Activated T-helper 1 cell treated with anti-CD3 and anti-CD28 coated beads, Interleukin-2, amount 50 U/mL, for 16 hours (primary cell): ENCODE data around the gene TMEM138.

Source experiments
- DNase-seq, 2 donors: peaks; one replicate each; pipeline ENCODE4 v3.0.0-alpha.2; 2020; ENCODE audit warnings: low read depth in 1 of 2, low spot score in 1 of 2

TMEM138 gene

DNA sequence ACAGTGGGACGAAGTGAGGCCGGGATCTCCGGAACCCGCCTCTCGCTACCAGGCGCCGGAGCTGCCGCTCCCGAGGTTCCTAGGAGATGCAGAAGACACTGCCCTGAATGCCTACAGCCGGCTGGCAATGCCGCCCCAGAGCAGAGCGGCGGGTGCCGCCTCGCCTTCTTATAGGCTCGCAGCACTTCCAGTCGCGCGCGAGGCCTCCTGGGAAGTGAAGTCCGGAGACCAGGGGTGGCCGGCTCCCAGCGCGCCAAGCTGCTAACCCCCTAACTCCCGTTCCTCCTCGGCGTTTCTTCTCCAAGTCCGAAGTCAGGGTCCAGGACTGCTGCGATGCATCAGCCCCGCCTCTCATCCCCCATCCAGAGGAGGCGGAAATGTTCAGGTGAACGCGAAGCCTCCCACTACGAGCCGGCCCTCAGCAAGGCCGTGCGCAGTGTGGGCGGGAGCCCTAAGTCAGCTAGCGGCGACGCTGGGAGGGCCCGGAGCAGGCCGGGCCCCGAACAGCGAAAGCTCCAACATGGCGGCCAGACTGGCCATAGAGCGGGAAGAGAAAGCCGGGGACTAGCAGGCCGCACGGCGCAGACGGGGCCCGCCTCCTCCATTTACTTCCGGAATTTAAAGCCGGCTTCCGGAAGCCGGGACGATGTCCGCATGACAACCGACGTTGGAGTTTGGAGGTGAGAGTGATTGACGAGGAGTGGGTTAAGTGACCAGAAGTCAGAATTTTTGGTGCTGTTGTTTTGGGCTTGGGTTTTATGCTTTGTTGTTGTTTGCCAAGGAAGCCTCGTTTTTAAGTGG is at the start of gene TMEM138, which contains the start of gene CYB561A3:
Gene TMEM138 (plus strand): TSS at position 634 of the 801 bp plus-strand sequence. CDS start 2,017 bp downstream, outside the sequence.
Gene CYB561A3 (minus strand): TSS at position 142 of the 801 bp plus-strand sequence. CDS start 5,169 bp downstream, outside the sequence.
- peak; percentile 68 to 81 for DNase-seq

DNA sequence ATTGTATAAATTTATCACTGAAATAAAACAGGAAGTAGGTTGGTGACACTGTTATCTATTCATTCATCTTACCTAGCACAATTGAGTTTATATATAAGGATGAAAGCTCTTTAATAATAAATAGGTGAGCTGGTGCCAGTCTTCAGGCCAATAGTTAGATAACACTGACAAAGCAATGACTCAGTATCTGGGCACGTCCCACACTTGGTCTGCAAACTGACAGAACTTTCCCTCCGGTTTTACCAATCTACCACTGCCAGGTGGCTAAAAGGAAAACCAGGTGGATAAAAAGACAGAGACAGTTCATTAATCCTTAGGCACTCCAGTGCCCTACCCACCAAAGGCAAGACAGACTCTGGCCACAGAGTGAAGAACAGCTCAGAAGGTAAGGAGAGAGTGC is 46.9 kb upstream of the TMEM138 start:
- DNase-seq: no peak

DNA sequence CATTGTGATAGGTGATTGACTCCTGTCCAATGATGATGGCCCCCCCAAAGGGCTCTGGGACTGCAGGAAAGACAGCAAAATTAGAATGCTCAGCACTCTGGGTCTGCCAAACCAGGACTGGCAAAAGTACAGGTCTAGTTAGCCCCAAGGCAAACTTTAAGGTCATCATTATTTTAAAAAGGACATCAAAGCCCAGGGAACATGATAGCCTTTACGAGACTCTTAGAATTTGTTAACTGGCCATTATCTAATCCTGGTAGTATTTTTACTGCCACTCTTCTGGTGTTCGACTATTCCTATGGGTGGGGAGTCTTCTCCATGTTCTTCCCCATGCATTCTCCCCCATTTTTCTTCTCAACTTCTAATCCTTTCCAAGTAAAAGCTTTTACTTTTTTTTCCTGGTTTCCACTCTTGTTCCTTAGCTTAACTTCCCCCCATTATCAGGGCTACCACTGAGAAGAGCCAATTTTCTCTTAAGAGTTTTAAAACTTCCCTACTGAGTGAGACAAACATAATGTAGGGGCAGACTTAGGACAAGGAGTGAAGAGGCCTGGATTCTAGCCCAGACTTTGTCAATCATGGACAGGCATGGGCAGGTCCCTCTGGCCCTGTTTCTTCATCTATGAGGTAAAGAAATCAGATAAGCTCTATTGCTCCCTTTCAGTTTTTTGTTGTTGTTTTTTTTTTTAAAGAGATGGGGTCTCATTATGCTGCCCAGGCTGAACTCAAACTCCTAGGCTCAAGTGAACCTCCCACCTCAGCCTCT is 36.3 kb upstream of the TMEM138 start:
- DNase-seq: no peak

DNA sequence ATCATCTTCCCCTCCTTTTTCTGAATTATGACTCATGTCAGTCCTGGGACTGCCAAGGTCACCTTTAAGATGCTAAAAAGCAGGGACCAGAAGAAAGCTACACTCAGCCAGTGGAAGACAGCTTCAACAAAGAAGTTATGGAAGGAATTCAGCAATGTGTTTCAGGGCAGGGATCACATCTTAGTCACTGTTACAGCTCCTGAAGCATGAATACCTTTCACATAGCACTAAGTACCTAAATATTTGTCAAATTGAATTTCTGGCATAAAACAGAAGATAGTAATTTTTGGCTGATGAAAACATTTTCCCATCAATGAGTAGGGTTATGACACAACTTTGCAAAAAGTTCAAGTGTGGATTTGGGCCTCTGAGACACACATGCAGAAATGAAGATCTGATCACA is 34.5 kb upstream of the TMEM138 start:
- DNase-seq: no peak

DNA sequence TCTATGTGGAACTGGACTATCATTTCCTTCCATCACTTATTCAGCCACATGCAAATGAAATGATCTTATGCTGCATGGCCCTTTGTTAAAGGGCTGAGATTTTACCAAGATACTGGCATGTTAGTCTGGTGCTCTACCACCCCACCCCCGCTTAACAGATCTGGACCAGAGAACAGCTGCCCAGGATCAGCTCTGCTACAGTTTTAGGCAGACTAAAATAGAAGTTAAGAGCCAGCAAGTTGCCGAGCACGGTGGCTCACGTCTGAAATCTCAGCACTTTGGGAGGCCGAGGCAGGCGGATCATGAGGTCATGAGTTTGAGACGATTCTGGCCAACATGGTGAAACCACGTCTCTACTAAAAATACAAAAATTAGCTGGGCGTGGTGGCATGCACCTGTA is 33.8 kb upstream of the TMEM138 start:
- DNase-seq: no peak

DNA sequence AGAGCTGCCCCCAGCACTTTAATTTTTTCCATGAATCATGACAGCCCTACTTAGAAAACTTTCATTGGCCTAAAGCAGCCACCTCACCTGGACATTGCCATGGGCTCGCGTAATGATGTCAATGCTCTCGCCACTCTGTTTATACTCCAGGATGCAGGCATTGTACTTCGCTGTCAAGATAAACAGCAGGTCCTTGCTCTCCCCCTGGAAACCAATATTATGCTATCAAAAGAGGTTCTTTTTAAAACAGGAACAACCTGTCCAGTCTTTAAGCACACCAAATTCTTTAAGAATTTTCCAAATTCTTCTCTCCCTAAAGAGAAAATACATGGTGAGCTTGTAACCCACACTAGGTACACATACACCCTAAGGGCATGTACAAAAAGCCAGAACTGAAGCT is 32.3 kb upstream of the TMEM138 start:
- no peak for DNase-seq

DNA sequence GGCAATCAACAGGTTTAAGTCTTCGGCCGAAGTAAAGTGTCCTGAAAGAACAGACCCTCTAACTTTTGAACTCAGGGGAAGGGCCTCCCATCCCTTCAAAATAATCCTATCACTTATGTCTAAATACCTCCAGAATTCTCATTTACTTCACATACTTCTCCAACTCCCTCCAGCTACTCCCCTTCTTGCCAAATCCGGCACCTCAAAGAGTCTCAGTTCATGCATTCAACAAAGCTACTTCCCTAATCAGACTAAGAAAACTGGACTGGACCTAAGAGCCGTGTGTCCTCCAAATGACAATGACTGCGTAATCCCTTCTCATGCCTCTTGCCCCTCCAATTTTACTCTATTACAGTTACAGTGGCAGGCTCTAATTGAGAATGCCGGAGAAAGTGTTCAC is 30.5 kb upstream of the TMEM138 start:
- DNase-seq: no peak

DNA sequence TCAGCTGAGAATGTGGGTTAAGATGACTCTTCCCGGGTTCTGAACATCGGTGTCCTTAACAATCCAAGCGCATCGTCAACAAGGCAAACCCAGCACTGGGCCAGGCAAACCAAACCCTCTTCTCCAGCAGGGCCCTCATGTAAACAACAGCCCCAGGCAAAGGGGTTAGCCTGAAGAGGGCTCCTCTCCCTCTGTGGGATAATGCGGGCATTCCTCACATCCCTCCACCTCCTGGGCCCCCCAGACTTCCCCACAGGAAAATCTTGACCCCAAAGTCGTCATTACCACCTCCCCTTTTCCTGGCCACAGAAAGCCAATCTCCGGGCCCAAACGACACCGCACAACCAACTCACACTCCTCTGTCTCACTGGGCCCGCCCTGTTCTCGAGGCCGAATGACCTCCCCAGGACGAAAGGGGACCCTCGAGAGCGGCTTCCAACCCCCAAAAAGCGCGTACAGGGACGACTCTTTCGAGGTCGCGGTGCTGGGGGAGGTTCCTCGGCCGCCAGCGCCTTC is 29.8 kb upstream of the TMEM138 start:
- no peak for DNase-seq

DNA sequence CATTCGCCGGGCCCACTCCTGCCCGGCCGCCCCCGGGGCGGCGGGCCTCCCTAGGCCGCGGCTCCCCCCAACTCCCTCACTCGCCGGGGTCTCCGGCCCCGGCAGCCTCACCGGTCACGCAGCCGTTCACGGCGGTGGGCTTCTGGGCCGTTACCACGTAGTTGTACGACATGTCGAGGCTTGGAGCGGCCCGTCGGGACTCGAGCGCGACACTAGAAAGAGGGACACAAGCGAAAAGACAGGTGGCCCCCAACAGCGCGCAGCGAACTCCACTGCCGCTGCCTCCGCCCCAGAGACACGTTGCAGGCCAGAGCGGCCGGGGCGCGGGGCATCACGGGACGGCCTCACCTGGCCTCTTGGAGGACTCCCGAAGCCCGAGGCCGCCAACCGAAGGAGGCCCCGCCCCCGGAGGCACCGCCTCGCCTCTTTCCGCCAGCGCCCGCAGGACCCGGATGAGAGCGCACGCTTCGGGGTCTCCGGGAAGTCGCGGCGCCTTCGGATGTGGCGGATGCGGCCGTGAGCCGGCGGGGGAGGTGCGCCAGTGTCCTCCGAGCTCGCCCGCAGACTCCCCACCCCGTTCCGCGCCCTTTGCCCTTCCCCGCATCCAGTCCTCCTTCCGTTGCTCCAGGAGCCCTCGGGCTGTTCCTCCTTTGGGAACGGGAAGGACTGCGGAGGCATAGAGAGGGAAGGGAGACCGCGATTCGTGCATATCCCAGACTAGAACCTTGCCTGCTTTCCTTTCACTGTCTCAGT is 29.2 kb upstream of the TMEM138 start, which contains the start of the genes DDB1 and TKFC:
Gene DDB1 (minus strand): TSS at position 309 of the 753 bp plus-strand sequence. CDS start 137 bp downstream, at position 172.
Gene TKFC (plus strand): TSS at position 432 of the 753 bp plus-strand sequence. CDS start 1,501 bp downstream, outside the sequence.
- DNase-seq: peak; percentile 91 to 96

DNA sequence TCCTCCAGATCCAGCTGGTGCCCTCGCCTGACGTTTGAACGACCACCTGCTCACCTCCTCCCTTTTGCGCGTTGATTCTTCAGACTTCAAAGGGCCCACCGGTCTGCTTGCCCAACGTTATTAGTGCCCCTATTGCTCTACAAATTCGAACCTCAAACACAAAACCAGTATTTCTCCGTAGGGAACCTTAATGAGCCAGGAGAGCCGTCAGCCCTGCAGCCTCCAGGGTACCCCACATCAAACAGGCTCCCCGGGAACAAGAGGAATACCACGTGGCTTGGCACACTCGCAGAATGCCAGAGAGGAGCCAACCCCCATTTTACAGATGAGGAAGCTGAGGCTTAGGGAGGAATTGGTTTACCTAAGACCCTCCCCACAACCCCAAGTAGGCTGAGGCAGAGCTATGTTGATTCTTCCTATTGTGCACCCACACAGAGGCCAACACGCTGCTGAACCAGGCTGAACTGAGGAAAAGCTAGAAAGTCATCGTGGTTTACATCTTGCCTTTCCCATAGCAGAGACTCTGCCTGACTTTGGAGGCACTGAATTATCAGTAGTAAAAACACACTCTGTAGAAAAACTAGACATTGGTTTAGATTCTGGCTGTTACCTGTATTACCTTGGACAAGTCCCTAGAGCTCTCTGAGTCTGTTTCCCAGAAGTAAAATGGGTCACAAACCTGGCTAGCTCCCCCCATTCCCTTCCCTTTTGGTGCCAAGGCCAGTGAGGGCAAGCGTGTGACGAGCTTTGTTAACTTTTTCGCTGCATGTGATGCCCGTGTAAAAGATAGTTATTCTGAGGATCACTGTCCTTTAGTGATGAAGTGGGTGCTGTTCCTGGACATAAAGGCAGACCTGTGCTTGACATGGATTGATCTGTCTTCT is 28.4 kb upstream of the TMEM138 start:
- no peak for DNase-seq

DNA sequence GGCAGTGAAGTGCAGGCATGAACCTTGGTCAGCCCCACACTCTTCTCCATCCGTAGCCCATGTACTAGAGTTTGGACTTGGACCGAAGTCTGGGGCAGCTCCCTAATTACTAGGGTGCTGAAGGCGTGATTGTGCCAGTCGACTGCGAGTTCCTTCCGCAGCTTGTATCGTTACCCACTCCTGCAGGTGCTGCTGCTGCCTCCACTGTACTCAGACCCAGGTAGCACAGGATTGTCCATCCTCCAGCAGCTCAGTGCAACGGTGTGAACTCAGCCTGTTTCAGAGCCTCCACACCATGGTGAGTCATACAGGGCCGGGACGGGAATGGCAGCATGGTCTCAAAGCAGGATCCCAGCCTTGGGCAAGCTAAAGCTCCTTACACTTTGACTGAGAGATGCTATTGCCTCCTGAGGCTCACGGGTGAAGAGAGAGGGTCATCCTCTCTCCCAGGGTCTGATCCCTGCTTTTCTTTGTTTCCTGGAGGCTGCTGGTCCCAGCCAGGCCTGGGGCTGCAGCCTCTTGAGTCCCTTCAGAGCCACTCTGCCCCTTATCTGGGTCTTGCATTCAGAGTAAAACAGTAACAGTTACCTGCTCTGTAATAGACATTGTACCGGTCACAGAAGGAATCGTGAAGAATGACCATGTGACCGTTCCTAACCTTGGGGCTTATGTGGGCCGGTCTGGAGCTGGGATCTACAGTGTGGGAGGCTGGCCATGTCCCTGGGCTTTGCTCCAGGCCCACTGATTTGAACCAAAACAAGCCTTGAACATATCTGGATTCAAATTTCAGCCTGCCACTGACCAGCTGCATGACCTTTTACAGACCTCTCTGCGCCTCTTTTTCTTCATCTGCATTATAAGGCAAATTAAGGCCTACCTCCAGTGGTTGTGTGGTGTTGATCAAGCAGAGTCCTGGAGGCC is 27.5 kb upstream of the TMEM138 start:
- no peak for DNase-seq

DNA sequence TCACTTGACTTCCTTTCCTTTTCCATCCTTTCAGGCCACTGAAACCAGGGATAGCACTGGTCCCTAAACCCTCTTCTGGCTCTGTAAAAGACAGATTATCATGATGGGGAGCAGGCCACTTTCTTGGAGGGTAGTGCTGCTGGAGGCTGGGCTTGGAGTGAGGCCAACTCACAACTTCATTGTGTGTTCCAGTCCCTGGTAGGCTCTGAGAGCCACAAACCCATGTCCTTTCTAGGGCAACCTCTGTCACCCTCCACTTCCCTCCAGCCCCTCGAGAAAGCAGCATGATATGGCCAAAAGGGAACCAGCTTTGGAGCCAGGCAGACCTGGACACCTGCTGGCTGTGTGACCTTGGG is 26.8 kb upstream of the TMEM138 start:
- DNase-seq: no peak

DNA sequence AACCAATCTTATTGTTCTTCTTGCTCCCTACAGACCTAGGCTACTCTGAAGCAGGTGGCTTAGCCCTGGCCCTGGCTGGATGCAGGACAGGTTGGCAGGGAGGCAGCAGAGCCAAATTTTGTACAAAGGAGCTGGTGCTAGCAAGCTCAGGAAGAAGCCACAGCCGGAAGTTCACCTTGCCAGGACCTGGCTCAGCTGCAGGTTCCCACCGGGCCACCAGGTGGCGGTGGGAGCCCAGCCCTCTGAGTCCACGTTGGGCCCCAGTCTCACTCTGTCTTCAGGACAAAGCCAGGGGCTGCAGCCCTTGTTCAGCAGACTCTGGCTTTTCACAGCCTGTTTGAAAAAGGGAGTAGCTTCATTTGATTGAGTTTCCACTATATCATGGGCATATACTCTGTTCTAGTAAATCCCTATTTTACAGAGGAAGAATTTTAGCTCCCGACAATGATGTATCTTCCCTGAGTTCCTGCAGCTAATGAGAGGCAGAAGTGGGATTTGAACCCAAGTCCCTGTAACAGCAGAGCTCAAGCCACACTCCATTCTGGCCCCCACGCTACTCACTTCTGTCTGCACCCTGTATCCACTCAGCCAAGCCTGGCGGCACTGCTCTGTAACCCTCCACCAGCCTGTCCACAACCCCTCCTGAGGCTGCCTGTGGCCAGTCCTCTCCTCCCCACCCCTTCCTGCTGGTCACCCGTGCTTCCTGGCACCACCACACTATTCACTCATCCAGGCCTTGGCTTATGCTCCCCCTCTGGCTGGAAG is 25.8 kb upstream of the TMEM138 start:
- peak; percentile 63 to 73 for DNase-seq

DNA sequence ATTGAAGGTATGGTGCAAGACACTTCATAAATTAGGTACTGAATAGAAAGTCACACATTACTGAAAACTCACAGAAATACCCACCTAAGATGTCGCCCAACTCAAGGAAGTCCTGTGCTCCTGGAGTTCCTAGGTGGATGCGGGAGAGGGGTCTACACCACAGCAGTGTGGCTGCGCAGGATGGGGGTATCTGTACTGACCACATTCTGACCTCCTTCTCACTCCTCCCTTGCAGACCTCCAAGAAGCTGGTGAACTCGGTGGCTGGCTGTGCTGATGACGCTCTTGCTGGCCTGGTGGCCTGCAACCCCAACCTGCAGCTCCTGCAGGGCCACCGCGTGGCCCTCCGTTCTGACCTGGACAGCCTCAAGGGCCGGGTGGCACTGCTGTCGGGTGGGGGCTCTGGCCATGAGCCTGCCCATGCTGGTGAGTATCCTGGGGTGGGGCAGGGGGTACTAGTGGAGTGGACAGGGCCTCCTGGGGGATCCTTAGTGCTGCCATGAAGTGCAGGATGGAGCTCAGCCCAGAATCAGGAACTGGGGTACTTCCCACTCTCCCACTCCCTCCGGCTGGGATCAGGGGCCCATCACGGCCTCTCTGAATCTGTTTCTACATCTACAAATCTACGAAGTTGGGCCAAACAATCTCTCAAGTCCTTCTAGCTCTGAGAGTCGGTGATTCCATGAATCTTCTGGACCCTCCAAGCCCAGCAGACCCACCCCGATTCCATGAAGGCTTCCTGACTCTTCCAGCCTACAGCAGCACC is 24.3 kb upstream of the TMEM138 start:
- DNase-seq: no peak

DNA sequence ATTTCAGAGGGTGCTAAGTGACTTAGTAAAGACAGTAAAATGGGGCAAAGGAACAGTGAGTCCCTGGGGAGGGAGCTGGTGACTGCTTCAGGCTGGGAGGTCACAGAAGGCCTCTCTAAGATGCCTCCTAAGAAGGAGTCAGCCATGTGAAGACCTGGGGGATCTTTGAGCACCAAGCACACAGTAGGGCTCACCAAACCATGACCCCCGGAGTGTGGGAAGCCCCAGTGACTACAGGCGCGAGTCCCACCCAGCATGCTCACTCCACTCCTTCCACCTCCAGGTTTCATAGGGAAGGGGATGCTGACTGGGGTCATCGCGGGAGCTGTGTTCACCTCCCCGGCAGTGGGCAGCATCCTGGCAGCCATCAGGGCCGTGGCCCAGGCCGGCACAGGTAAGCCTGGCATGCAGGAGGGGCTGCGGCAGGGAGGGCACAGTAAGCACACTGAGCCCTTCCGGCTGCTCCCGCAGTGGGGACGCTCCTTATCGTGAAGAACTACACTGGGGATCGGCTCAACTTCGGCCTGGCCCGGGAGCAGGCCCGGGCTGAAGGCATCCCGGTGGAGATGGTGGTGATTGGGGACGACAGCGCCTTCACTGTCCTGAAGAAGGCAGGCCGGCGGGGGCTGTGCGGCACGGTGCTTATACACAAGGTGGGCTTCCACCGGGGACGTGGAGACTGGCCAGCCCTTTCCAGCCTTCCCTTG is 23.2 kb upstream of the TMEM138 start:
- DNase-seq: no peak

DNA sequence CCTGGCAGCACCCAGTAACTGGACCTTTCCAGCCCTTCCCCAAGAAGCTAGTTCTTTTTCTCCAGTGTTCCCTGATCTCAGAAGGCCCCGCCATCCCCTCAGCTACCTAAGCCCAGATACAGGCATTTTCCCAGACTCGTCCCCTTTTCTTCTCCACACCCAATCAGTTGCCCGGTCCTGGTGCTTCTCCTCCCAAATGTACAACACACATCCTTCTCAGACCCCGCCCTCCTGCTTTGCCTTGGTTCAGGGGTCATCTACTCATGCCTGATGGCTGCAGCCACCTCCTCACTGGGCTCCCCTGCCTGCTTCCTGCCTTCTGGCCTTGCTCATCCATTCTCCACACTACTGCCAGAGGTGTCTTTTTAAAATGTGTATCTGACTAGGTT is 22.7 kb upstream of the TMEM138 start:
- DNase-seq: no peak

DNA sequence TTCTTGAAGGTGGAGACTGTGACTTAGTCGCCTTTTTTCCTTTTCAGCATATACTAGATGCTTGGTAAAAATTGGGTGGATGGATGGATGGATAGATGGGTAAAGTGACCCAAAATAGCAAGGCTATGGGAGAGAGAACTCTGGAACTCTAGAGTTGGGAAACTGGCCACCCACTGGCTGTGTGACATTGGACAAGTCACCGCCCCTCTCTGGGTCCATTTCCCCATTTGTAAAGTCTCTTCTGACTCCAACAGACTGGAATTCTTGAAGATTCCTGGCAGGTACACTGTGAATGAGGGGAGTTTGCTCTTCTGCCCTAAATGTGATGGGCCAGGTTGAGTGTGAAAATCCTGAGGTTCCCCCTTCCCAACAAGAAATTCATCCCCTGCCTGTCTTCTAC is 21.2 kb upstream of the TMEM138 start:
- no peak for DNase-seq
